ENCODE data around the gene CCDC178. TPM values are rescaled to one million over a fixed set of nuclear protein-coding genes. Genes with fewer than 3 reads are reported as not detected.
"Not testable (repeated sequence)": the region's sequence is repeated elsewhere in the genome, so short reads cannot be mapped to it uniquely, and the experiment has no call there.

Gene CCDC178
- total RNA-seq, 2 donors from 2014 or later = not detected

- Mint-ChIP-seq H3K9me3 (peaks cover 0 to 2% of the 10 kb centered on the region in 2 donors), H3K27me3 (ENCODE audit: low read depth) (no peaks in the 10 kb centered on the region), H3K4me3 (no peak overlapping the region), H3K36me3 (ENCODE audit: insufficient read depth in 2 of 2) (no peaks in the 10 kb centered on the region), H3K27ac (no peak overlapping the region), H3K4me1 (ENCODE audit: low read depth) (no peaks in the 10 kb centered on the region)
- DNase-seq = no peak
- ATAC-seq (replicated peaks in 1 of 2) = no peak
Measured at GRCh38 chr18:33427549-33427948, 13.0 kb downstream of the CCDC178 start.

GRCh38 chr18:33424266-33424946, 16.1 kb downstream of the CCDC178 start:
- Mint-ChIP-seq H3K4me3 (no peak overlapping the region), H3K27ac (no peak overlapping the region), H3K4me1 (ENCODE audit: low read depth) (no peaks in the 10 kb centered on the region), H3K9me3 (peaks cover 2 to 4% of the 10 kb centered on the region in 2 donors), H3K27me3 (ENCODE audit: low read depth) (no peaks in the 10 kb centered on the region), H3K36me3 (ENCODE audit: insufficient read depth in 2 of 2) (no peaks in the 10 kb centered on the region)
- ATAC-seq (replicated peaks in 1 of 2) (no peak), DNase-seq (no peak)

GRCh38 chr18:33421225-33421624, 19.3 kb downstream of the CCDC178 start:
- no peak overlapping the region for H3K4me3 Mint-ChIP-seq
- DNase-seq (no peak), ATAC-seq (replicated peaks in 1 of 2) (no peak)
- H3K4me1 Mint-ChIP-seq (ENCODE audit: low read depth) = no peaks in the 10 kb centered on the region
- no peak overlapping the region for H3K27ac Mint-ChIP-seq
- no peaks in the 10 kb centered on the region for H3K36me3 Mint-ChIP-seq (ENCODE audit: insufficient read depth in 2 of 2)
- peaks cover 4 to 8% of the 10 kb centered on the region in 2 donors for H3K9me3 Mint-ChIP-seq
- no peaks in the 10 kb centered on the region for H3K27me3 Mint-ChIP-seq (ENCODE audit: low read depth)

- Mint-ChIP-seq H3K9me3 (peaks cover 0 to 3% of the 10 kb centered on the region in 2 donors), H3K27ac (no peak overlapping the region), H3K36me3 (ENCODE audit: insufficient read depth in 2 of 2) (no peaks in the 10 kb centered on the region), H3K4me3 (no peak overlapping the region), H3K27me3 (ENCODE audit: low read depth) (no peaks in the 10 kb centered on the region), H3K4me1 (ENCODE audit: low read depth) (no peaks in the 10 kb centered on the region)
- DNase-seq = no peak
- no peak for ATAC-seq (replicated peaks in 1 of 2)
Measured at GRCh38 chr18:33404244-33404873, 36.2 kb downstream of the CCDC178 start.

GRCh38 chr18:33398939-33399338, 41.6 kb downstream of the CCDC178 start:
- H3K4me1 Mint-ChIP-seq (ENCODE audit: low read depth); H3K36me3 Mint-ChIP-seq (ENCODE audit: insufficient read depth in 2 of 2); H3K27me3 Mint-ChIP-seq (ENCODE audit: low read depth); H3K9me3 Mint-ChIP-seq; DNase-seq; ATAC-seq (replicated peaks in 1 of 2); H3K4me3 Mint-ChIP-seq; H3K27ac Mint-ChIP-seq: not testable (repeated sequence)

GRCh38 chr18:33375829-33376228, 64.7 kb downstream of the CCDC178 start:
- Mint-ChIP-seq H3K27me3 (ENCODE audit: low read depth) (no peaks in the 10 kb centered on the region), H3K4me3 (no peak overlapping the region), H3K4me1 (ENCODE audit: low read depth) (no peaks in the 10 kb centered on the region), H3K27ac (no peak overlapping the region), H3K36me3 (ENCODE audit: insufficient read depth in 2 of 2) (no peaks in the 10 kb centered on the region), H3K9me3 (peaks cover 5 to 9% of the 10 kb centered on the region in 2 donors)
- ATAC-seq (replicated peaks in 1 of 2) (no peak), DNase-seq (no peak)

GRCh38 chr18:33372442-33372841, 68.1 kb downstream of the CCDC178 start:
- Mint-ChIP-seq H3K4me3 (no peak overlapping the region), H3K4me1 (ENCODE audit: low read depth) (no peaks in the 10 kb centered on the region), H3K27me3 (ENCODE audit: low read depth) (no peaks in the 10 kb centered on the region), H3K27ac (no peak overlapping the region), H3K9me3 (peaks cover 5 to 6% of the 10 kb centered on the region in 2 donors), H3K36me3 (ENCODE audit: insufficient read depth in 2 of 2) (no peaks in the 10 kb centered on the region)
- DNase-seq (no peak), ATAC-seq (replicated peaks in 1 of 2) (no peak)

GRCh38 chr18:33369711-33370449, 70.6 kb downstream of the CCDC178 start:
- H3K4me1 Mint-ChIP-seq (ENCODE audit: low read depth) = no peaks in the 10 kb centered on the region
- no peak overlapping the region for H3K4me3 Mint-ChIP-seq
- H3K36me3 Mint-ChIP-seq (ENCODE audit: insufficient read depth in 2 of 2) = no peaks in the 10 kb centered on the region
- DNase-seq (no peak), ATAC-seq (replicated peaks in 1 of 2) (no peak)
- H3K9me3 Mint-ChIP-seq = peaks cover 0 to 2% of the 10 kb centered on the region in 2 donors
- H3K27ac Mint-ChIP-seq = no peak overlapping the region
- H3K27me3 Mint-ChIP-seq (ENCODE audit: low read depth) = no peaks in the 10 kb centered on the region

- Mint-ChIP-seq H3K27me3 (ENCODE audit: low read depth) (no peaks in the 10 kb centered on the region), H3K9me3 (peaks cover 8 to 9% of the 10 kb centered on the region in 2 donors), H3K4me3 (no peak overlapping the region), H3K4me1 (ENCODE audit: low read depth) (no peaks in the 10 kb centered on the region), H3K27ac (no peak overlapping the region), H3K36me3 (ENCODE audit: insufficient read depth in 2 of 2) (peaks cover 0 to 3% of the 10 kb centered on the region in 2 donors)
- ATAC-seq (replicated peaks in 1 of 2) (no peak), DNase-seq (no peak)
Measured at GRCh38 chr18:33356735-33357134, 83.8 kb downstream of the CCDC178 start.

- H3K4me1 Mint-ChIP-seq (ENCODE audit: low read depth) = no peaks in the 10 kb centered on the region
- no peak overlapping the region for H3K27ac Mint-ChIP-seq
- DNase-seq (no peak), ATAC-seq (replicated peaks in 1 of 2) (no peak)
- H3K9me3 Mint-ChIP-seq = peaks cover 8 to 9% of the 10 kb centered on the region in 2 donors
- H3K27me3 Mint-ChIP-seq (ENCODE audit: low read depth) = no peaks in the 10 kb centered on the region
- H3K4me3 Mint-ChIP-seq = no peak overlapping the region
- H3K36me3 Mint-ChIP-seq (ENCODE audit: insufficient read depth in 2 of 2) = peaks cover 0 to 3% of the 10 kb centered on the region in 2 donors
Measured at GRCh38 chr18:33355756-33356155, 84.8 kb downstream of the CCDC178 start.

- Mint-ChIP-seq H3K27me3 (ENCODE audit: low read depth) (no peaks in the 10 kb centered on the region), H3K36me3 (ENCODE audit: insufficient read depth in 2 of 2) (peaks cover 0 to 3% of the 10 kb centered on the region in 2 donors), H3K27ac (no peak overlapping the region), H3K4me1 (ENCODE audit: low read depth) (no peaks in the 10 kb centered on the region), H3K4me3 (no peak overlapping the region), H3K9me3 (peaks cover 8 to 9% of the 10 kb centered on the region in 2 donors)
- DNase-seq (no peak), ATAC-seq (replicated peaks in 1 of 2) (no peak)
Measured at GRCh38 chr18:33355263-33355662, 85.3 kb downstream of the CCDC178 start.

GRCh38 chr18:33350256-33350655, 90.3 kb downstream of the CCDC178 start:
- no peak for ATAC-seq (replicated peaks in 1 of 2)
- Mint-ChIP-seq H3K4me1 (ENCODE audit: low read depth) (no peaks in the 10 kb centered on the region), H3K27ac (no peak overlapping the region), H3K36me3 (ENCODE audit: insufficient read depth in 2 of 2) (peaks cover 0 to 2% of the 10 kb centered on the region in 2 donors), H3K4me3 (no peak overlapping the region), H3K27me3 (ENCODE audit: low read depth) (no peaks in the 10 kb centered on the region), H3K9me3 (peaks cover 8 to 9% of the 10 kb centered on the region in 2 donors)
- DNase-seq = no peak

GRCh38 chr18:33339733-33340132, 100.8 kb downstream of the CCDC178 start:
- ATAC-seq (replicated peaks in 1 of 2); H3K4me1 Mint-ChIP-seq (ENCODE audit: low read depth); H3K27me3 Mint-ChIP-seq (ENCODE audit: low read depth); H3K27ac Mint-ChIP-seq; DNase-seq; H3K36me3 Mint-ChIP-seq (ENCODE audit: insufficient read depth in 2 of 2); H3K4me3 Mint-ChIP-seq: not testable (repeated sequence)
- H3K9me3 Mint-ChIP-seq = peaks cover 8 to 18% of the 10 kb centered on the region in 2 donors
